GM12878 (cell line): ENCODE results near the gene DENND1B. TPM values are rescaled to one million over a fixed set of nuclear protein-coding genes. Genes with fewer than 3 reads are reported as not detected.

Experiments used
- ATF7 ChIP-seq: fragments of 450-650 bp; IDR thresholded peaks from 2 replicates; pipeline ENCODE4 v1.6.1; 2016; ENCODE audit warnings: low read depth, mild to moderate bottlenecking
- CBX5 ChIP-seq: sonication (generic); IDR thresholded peaks from 2 replicates; pipeline ENCODE4 v1.6.1; 2016; ENCODE audit warnings: low read depth, moderate library complexity, mild to moderate bottlenecking, inconsistent platforms
- CUX1 ChIP-seq: IDR thresholded peaks from 2 replicates; pipeline ENCODE4 v1.6.1; 2012; ENCODE audit warnings: improper control_type of control experiment, low read depth, low read length; ENCODE audit not compliant: insufficient replicate concordance
- HCFC1 ChIP-seq: fragments of 150-350 bp; IDR thresholded peaks from 2 replicates; pipeline ENCODE4 v1.6.1; 2014; ENCODE audit warnings: low read length
- HDAC6 ChIP-seq: fragments of 200-600 bp; sonication (generic); IDR thresholded peaks from one replicate; pipeline ENCODE4 v1.8.0; 2017; ENCODE audit warnings: antibody characterized with exemption; ENCODE audit not compliant: unreplicated experiment
- NFIC ChIP-seq: IDR thresholded peaks from 2 replicates; pipeline ENCODE4 v1.6.1; 2012; ENCODE audit warnings: low read depth, mild to moderate bottlenecking, inconsistent platforms, low read length, moderate library complexity
- NR2C1 ChIP-seq: fragments of 450-650 bp; IDR thresholded peaks from 2 replicates; pipeline ENCODE4 v1.6.1; 2017; ENCODE audit warnings: antibody characterized with exemption, mild to moderate bottlenecking, moderate library complexity
- PAX8 ChIP-seq: fragments of 450-650 bp; IDR thresholded peaks from 2 replicates; pipeline ENCODE4 v1.6.1; 2017; ENCODE audit warnings: mild to moderate bottlenecking, moderate library complexity
- PKNOX1 ChIP-seq: fragments of 450-650 bp; IDR thresholded peaks from 2 replicates; pipeline ENCODE4 v1.6.1; 2016; ENCODE audit warnings: mild to moderate bottlenecking
- RELB ChIP-seq: fragments of 450-650 bp; IDR thresholded peaks from 2 replicates; pipeline ENCODE4 v1.6.1; 2017; ENCODE audit warnings: low read depth, mild to moderate bottlenecking, moderate library complexity
- ZBTB11 ChIP-seq: fragments of 450-650 bp; formaldehyde crosslinking; IDR thresholded peaks from 2 replicates; pipeline ENCODE4 v1.5.0; 2022; ENCODE audit warnings: mild to moderate bottlenecking, missing genetic modification characterization
- ZNF622 ChIP-seq: fragments of 450-650 bp; IDR thresholded peaks from 2 replicates; pipeline ENCODE4 v1.6.1; 2017; ENCODE audit warnings: mild to moderate bottlenecking, inconsistent platforms
- polyA plus RNA-seq, 11 experiments: library from polyadenylated mRNA; depleted of rRNA in 4 of 11; unstranded in 6 of 11; stranded (reverse) in 5 of 11; fragments of >200 nt; fragmentation: Nextera tagmentation in 4 of 11; fragmentation: Illumina TruSeq in 1 of 11; extraction: Ambion mirVana in 4 of 11; extraction: Trizol in 1 of 11; gene quantifications; 1 replicate in 1 of 11; 2 replicates in 10 of 11; pipeline versions ENCODE4 v1.2.1 to v1.2.3, GENCODE V29; 2011 to 2016; ENCODE audit warnings: inconsistent platforms in 2 of 11, missing spikeins in 2 of 11, low read depth in 1 of 11
- total RNA-seq, 4 experiments: library from RNA; depleted of rRNA in 3 of 4; stranded (reverse); fragments of >200 nt in 3 of 4; fragmentation: Illumina TruSeq in 1 of 4; extraction: Trizol in 1 of 4; gene quantifications; 2 replicates each; pipeline versions ENCODE4 v1.2.1 to v1.2.3, GENCODE V29; 2013 to 2021

The DENND1B gene
- total and polyA plus RNA-seq, 10 of the 15 experiments (the other 5 are each of a cell fraction or from before 2014, with no cell fraction given), result 1.7 to 10.7 (median 8.0) TPM

GRCh38 chr1:197733324-197733723, 42.0 kb downstream of the DENND1B start (continued):
- TF ChIP-seq CUX1 (no peak), NFIC (no peak), CBX5 (no peak), ZNF622 (no peak), HDAC6 (no peak), PKNOX1 (no peak), PAX8 (no peak), RELB (no peak), ATF7 (no peak), ZBTB11 (CRISPR knock-in tag) (no peak), HCFC1 (no peak), NR2C1 (no peak)
